ENCODE measurements around the gene EHMT1. TPM values are rescaled to one million over a fixed set of nuclear protein-coding genes. Genes with fewer than 3 reads are reported as not detected.
A peak's percentile ranks its signal among the peaks of the same experiment; 100 is the strongest.

Gene EHMT1
- total and polyA plus RNA-seq, 9 of the 15 experiments (the other 6 are each of a cell fraction or from before 2014, with no cell fraction given), result 2.2 to 76.0 (median 36.4) TPM

DNA sequence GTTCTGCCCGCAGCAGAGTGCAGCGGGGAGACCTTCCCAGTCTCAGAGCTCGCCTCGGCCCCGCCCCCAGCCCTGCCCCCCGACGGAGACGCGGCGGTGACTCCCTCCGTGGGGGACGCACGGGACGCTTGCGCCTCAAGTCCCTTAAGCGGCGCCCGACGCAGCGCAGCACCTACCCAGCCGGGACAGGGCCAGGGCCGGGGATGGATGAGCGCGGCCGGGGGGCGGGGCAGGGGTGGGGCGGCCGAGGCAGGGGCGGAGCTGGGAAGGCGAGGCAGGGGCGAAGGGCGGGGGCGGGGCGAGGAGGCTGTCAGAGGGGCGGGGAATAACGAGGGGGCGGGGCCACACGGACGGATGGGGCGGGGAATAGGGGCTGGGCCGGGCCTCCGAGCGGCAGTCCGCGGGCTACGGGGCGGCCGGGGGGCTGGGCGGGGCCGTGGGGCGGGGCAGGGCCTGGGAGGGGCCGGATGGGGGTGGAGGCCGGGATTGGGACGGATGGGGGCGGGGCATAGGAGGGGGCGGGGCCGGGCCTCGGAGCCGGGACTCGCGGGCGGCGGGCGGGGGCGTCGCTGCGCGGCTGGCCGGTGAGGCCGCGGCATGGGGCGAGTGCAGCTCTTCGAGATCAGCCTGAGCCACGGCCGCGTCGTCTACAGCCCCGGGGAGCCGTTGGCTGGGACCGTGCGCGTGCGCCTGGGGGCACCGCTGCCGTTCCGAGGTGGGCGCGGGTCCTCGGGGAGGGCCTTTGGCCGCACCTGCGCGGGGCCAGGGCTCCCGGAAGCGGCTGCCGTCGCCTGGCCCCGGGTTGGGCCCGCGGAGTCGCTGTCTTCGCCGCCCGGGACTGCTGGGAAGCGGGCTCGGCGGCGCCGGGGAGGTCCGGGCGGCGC is 13.4 kb upstream of the EHMT1 start, which contains the start of gene ARRDC1 (continued):
- TF ChIP-seq MGA (IDR thresholded peaks at IDR 0.05) (peak; percentile 33; the same call in 1 of the 2 replicates), ZFP1 (CRISPR knock-in tag; IDR thresholded peaks at IDR 0.05) (no peak), HDAC3 (IDR thresholded peaks at IDR 0.05; ENCODE audit: borderline replicate concordance, partially characterized antibody) (no peak), ZBTB2 (IDR thresholded peaks at IDR 0.05) (no peak), NFIX (CRISPR knock-in tag; IDR thresholded peaks at IDR 0.05; ENCODE audit: low read depth) (no peak), ZNF512 (tag; IDR thresholded peaks at IDR 0.05) (no peak), SMARCA5 (IDR thresholded peaks at IDR 0.05) (no peak)
